A673 (cell line): Measurements from ENCODE around the gene FBXL7.

Source experiments
- CTCF ChIP-seq: fragments of 300-800, 200-600 bp; sonication (generic); conservative IDR thresholded peaks from 2 replicates; pipeline ENCODE4 v1.5.1; 2017; ENCODE audit warnings: low read depth, mild to moderate bottlenecking, antibody characterized with exemption, low read length, moderate library complexity, mixed read lengths
- EZH2 ChIP-seq: fragments of 200-600 bp; sonication (generic); IDR thresholded peaks from 2 replicates; pipeline ENCODE4 v1.6.1; 2017; ENCODE audit warnings: borderline replicate concordance, low read depth, mild to moderate bottlenecking, mixed read lengths, antibody characterized with exemption, low read length; ENCODE audit not compliant: poor library complexity, severe bottlenecking

- no peak for TF ChIP-seq CTCF
- no peak for TF ChIP-seq EZH2
Measured at GRCh38 chr5:15821506-15821905, 321.5 kb downstream of the FBXL7 start.
